Heart left ventricle (tissue), 16 donors: Measurements from ENCODE around the gene KRT34. TPM values are rescaled to one million over a fixed set of nuclear protein-coding genes. Genes with fewer than 3 reads are reported as not detected.
"Not testable (repeated sequence)": the region's sequence is repeated elsewhere in the genome, so short reads cannot be mapped to it uniquely, and the experiment has no call there.

ENCODE experiments used
- ATAC-seq, 4 donors: fragments of 200-7000 bp; cut with Tn5 transposase; one replicate each; pipeline ENCODE4 v1.9.1; 2020 to 2022; ENCODE audit warnings: moderate library complexity in 4 of 4, mild to moderate bottlenecking in 3 of 4, moderate number of reproducible peaks in 1 of 4
- DNase-seq, 5 donors: peaks; one replicate each; pipeline ENCODE4 v3.0.0-alpha.2; 2020
- H3K27ac ChIP-seq, 12 donors: fragments of 200-600 bp; sonication (generic) in 4 of 12; one replicate each; pipeline versions ENCODE4 v1.5.0 to v1.8.0; 2016 to 2022; ENCODE audit warnings: mild to moderate bottlenecking in 2 of 12
- H3K27me3 ChIP-seq, 9 donors: fragments of 200-600 bp; sonication (generic) in 2 of 9; one replicate each; pipeline versions ENCODE4 v1.5.1 to v1.8.0; 2016 to 2022; ENCODE audit warnings: mild to moderate bottlenecking in 3 of 9
- H3K36me3 ChIP-seq, 9 donors: fragments of 200-600 bp; sonication (generic) in 2 of 9; one replicate each; pipeline versions ENCODE4 v1.5.0 to v1.8.0; 2018 to 2022; ENCODE audit warnings: mild to moderate bottlenecking in 2 of 9
- H3K4me1 ChIP-seq, 12 donors: fragments of 200-600 bp; sonication (generic) in 4 of 12; one replicate each; pipeline versions ENCODE4 v1.5.0 to v1.8.0; 2016 to 2022; ENCODE audit warnings: mild to moderate bottlenecking in 3 of 12
- H3K4me3 ChIP-seq, 12 donors: fragments of 200-600 bp; sonication (generic) in 4 of 12; one replicate each; pipeline versions ENCODE4 v1.5.0 to v1.8.0; 2017 to 2022; ENCODE audit warnings: mild to moderate bottlenecking in 9 of 12, moderate library complexity in 4 of 12
- H3K9me3 ChIP-seq, 12 donors: fragments of 200-600 bp; sonication (generic) in 4 of 12; one replicate each; pipeline versions ENCODE4 v1.5.0 to v1.8.0; 2016 to 2022; ENCODE audit warnings: mild to moderate bottlenecking in 1 of 12
- CTCF ChIP-seq, 12 donors: fragments of 200-600 bp; sonication (generic) in 4 of 12; IDR thresholded peaks; one replicate each; pipeline versions ENCODE4 v1.5.0 to v1.8.0; 2018 to 2022; ENCODE audit warnings: antibody characterized with exemption in 12 of 12, mild to moderate bottlenecking in 5 of 12
- POLR2A ChIP-seq, 2 donors: fragments of 450-650 bp; IDR thresholded peaks; one replicate each; pipeline ENCODE4 v1.6.1; 2017; ENCODE audit warnings: antibody characterized with exemption in 2 of 2, mild to moderate bottlenecking in 2 of 2, moderate library complexity in 2 of 2
- WGBS, 4 donors: extraction: QIAGEN DNeasy Blood & Tissue Kit in 2 of 4; methylation state at CpG; one replicate each; pipeline versions ENCODE4 v1.1.5 to v1.1.7; 2013 to 2018; 5-methylcytosine and 5-hydroxymethylcytosine counted together
- intact Hi-C, 10 donors: fragments of 100-400 bp; cut with DNase I; formaldehyde crosslinking; loops; one replicate each; pipeline versions ENCODE4 v1.11.1 to v1.14.2; 2022
- polyA plus RNA-seq, 2 donors: library from polyadenylated mRNA; stranded (reverse); fragments of 200-250 nt; gene quantifications; one replicate each; pipeline ENCODE4 v1.2.3, GENCODE V29; 2013
- total RNA-seq, 9 donors: library from RNA; depleted of rRNA in 2 of 9; stranded (reverse); fragments of >200 nt in 2 of 9; fragmentation: NEBNext Ultra II Directional in 3 of 9; extraction: Animal tissue kit (Norgen Biotek cat#: 25700) in 3 of 9; gene quantifications; one replicate each; pipeline versions ENCODE4 v1.1.0 to v1.2.4, GENCODE V29; 2016 to 2023
- donor health status: ischemic (EF 13 %, LVEDD 7.1; RV severe dilation, severe dysfunction).
- donor health status: healthy with polysubstance abuse.
- donor health status: DM: no; HTN: yes; CAD: no.
- donor health status: DM: no; HTN: no; CAD: no.
- donor health status: ischemic (EF 25% LVEDD 6.9; RV normal size, moderate dysfunction).
- donor health status: ischemic (EF 25% LVEDD 5.7; RV mildly dilated, moderate dysfunction).
- donor health status: healthy.
- donor health status: DM: yes; HTN: yes; CAD: no.
- donor health status: ischemic (EF 35%, LVEDD 5.7; RV mildly dilated, moderate dysfunction).
- donor health status: nonischemic (EF 11% LVEDD 7.7; RV severe dilation, severe dysfunction).
- donor health status: DM: yes; HTN: yes; CAD: no.
- donor health status: PGD.
- donor health status: ischemic (EF 29% LVEDD 5.4; RV normal size, mild dysfunction).
- donor health status: nonischemic (EF 23%, LVEDD 6.1; RV moderate dilation, normal function).

KRT34 gene
- total and polyA plus RNA-seq, 11 donors = not detected

- Histone ChIP-seq H3K36me3 (no peaks in the 10 kb centered on the region), H3K27ac (no peak overlapping the region), H3K9me3 (peaks cover 0 to 8% (median 0%) of the 10 kb centered on the region in 12 donors), H3K4me1 (no peaks in the 10 kb centered on the region), H3K27me3 (peaks cover 0 to 13% (median 0%) of the 10 kb centered on the region in 9 donors), H3K4me3 (no peak overlapping the region)
- intact Hi-C loops = no loop called here
- ATAC-seq (no peak), DNase-seq (no peak)
- TF ChIP-seq CTCF (IDR thresholded peaks at IDR 0.05) (no peak), POLR2A (IDR thresholded peaks at IDR 0.05) (no peak)
- WGBS, 4 donors = 64 to 79% (median 78%) methylated on average over 7 of the region's 7 CpGs
Measured at GRCh38 chr17:41352597-41353366, 29.3 kb downstream of the KRT34 start.

DNA sequence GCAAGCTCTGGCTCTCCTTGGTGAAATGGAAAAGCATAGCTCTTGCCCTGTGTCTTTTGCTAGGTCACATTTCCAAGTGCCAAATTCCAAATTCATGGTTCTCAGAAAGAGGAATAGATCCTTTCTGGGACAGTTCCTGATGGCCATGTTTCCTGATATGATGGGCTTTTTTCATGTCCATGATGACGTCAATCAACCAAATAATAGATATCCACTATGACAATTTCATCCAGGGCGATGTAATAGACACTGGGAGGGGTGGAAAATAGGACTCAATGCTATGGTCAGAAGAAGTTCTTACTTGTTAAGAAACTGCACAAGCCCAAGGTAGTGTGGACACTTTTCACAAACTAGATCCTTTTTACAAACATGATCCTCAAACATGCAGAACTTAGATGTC lies 30.9 kb downstream of the KRT34 start:
- no peak for ATAC-seq
- TF ChIP-seq CTCF (IDR thresholded peaks at IDR 0.05) (no peak), POLR2A (IDR thresholded peaks at IDR 0.05) (no peak)
- intact Hi-C loops = no loop called here

DNA sequence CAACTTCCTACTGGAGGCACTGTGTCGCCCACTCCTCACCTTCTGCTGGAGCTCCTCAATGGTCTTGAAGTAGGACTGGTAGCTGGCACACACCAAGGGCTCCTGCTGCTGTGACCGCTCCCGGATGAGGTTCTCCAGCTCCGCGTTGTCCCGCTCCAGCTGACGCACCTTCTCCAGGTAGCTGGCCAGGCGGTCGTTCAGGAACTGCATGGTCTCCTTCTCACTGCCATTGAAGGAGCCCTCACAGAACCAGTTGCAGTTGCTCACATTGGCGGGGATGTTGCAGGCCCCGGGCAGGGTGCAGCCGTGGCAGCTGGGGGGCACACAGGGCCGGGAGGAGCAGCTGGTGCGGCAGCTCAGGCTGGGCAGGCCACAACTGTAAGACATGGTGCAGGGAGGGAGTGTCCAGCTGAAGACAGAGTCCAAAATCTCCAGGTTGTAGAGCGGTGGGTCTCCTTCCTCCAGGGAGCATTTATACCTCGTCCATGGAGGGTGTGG lies 31.7 kb downstream of the KRT34 start, which contains the start of gene KRT33A:
KRT33A (minus strand) TSS at position 448 of the 498 bp plus-strand sequence; CDS start at position 387, 61 bp downstream.
- H3K27me3 ChIP-seq = peaks cover 0 to 13% (median 0%) of the 10 kb centered on the region in 9 donors
- WGBS, 4 donors = 84 to 90% (median 87%) methylated on average over 13 to 16 of the region's 16 CpGs
- H3K9me3 ChIP-seq, H3K4me1 ChIP-seq, intact Hi-C loops, H3K36me3 ChIP-seq, H3K27ac ChIP-seq, ATAC-seq, H3K4me3 ChIP-seq, DNase-seq: not testable (repeated sequence)

More for the DNA sequence above, 30.9 kb downstream of the KRT34 start:
- Histone ChIP-seq H3K9me3 (peaks cover 0 to 7% (median 0%) of the 10 kb centered on the region in 12 donors), H3K27me3 (peaks cover 0 to 13% (median 0%) of the 10 kb centered on the region in 9 donors), H3K4me1 (no peaks in the 10 kb centered on the region), H3K4me3 (no peak overlapping the region), H3K27ac (no peak overlapping the region), H3K36me3 (no peaks in the 10 kb centered on the region)
- 51 to 85% (median 78%) methylated on average over 2 of the region's 2 CpGs for WGBS, 4 donors
- DNase-seq = no peak

DNA sequence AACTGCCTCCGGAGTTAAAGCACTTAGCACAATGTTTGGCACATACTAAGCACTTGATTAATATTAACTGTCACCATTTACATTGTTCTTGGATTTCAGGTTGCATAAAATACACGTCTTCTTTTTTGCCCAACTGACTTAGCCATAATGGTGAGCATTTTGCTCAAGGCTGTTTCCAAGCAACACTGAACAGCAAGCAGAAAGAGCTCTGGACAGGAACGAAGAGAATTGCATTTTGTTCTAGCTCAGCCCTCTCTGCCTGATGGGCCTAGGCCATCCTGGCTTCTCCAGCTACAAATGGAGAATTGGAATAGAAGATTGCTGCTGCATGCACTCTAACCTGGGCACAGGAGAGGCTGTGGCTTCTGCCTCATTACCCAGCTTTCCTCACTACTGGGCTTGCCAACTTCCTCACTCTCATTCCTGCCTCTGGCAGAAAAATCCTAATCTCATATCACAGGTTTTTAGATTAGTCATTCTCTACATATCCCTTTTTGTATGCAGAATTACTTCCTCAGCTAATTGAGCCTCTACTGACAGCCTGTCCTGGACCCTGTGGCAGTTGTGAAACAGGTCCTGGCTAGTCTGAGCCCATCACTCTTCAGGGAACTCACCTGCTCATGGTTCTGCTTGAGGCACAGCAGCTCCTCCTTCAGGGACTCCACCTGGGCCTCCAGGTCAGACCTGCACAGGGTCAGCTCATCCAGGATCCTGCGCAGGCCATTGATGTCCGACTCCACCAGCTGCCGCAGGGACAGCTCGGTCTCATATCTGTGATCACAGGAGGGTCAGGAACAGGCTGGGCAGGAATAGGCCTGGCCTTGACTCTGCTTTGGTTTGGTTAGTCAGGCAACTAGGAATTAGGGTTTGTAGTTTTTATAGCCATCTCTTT lies 34.0 kb downstream of the KRT34 start:
- WGBS, 4 donors = 83 to 88% (median 86%) methylated on average over 6 to 7 of the region's 7 CpGs
- intact Hi-C loops = no loop called here
- DNase-seq (no peak), ATAC-seq (no peak)
- Histone ChIP-seq H3K4me3 (no peak overlapping the region), H3K36me3 (no peaks in the 10 kb centered on the region), H3K27ac (no peak overlapping the region), H3K27me3 (peaks cover 0 to 5% (median 0%) of the 10 kb centered on the region in 9 donors), H3K4me1 (no peaks in the 10 kb centered on the region), H3K9me3 (no peaks in the 10 kb centered on the region)
- TF ChIP-seq POLR2A (IDR thresholded peaks at IDR 0.05) (no peak), CTCF (IDR thresholded peaks at IDR 0.05) (no peak)

DNA sequence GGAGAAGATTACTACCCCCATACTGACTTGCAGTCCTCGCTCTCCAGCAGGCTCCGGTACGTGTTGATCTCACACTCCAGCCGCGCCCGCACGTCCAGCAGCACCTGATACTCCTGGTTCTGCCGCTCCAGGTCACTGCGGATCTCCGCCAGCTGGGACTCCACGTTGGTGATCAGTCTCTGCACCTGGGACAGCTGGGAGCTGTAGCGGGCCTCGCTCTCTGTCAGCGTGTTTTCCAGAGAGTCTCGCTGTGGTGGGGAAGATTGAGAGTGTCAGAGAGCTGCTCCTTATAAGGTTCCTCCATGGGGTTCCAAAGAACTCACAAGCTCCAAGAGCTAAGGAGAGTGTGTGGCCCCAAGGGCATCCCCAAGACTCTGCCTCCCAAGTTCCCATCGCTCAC lies 35.7 kb downstream of the KRT34 start:
- not testable (repeated sequence) for DNase-seq, H3K27me3 ChIP-seq
- WGBS, 4 donors = 86 to 90% (median 88%) methylated on average over 15 to 16 of the region's 16 CpGs

More for the DNA sequence above, 35.7 kb downstream of the KRT34 start:
- H3K36me3 ChIP-seq, intact Hi-C loops, H3K27ac ChIP-seq, H3K9me3 ChIP-seq, H3K4me1 ChIP-seq, ATAC-seq, H3K4me3 ChIP-seq: not testable (repeated sequence)
